Activated CD8-positive, alpha-beta memory T cell treated with anti-CD3 and anti-CD28 coated beads, Interleukin-2, amount 50 U/mL, for 1 hour (primary cell): ENCODE data around the gene VN1R5.

ENCODE experiments used
- DNase-seq: peaks from one replicate; pipeline ENCODE4 v3.0.0-alpha.2; 2020; ENCODE audit errors: extremely low read depth

The VN1R5 gene

DNA sequence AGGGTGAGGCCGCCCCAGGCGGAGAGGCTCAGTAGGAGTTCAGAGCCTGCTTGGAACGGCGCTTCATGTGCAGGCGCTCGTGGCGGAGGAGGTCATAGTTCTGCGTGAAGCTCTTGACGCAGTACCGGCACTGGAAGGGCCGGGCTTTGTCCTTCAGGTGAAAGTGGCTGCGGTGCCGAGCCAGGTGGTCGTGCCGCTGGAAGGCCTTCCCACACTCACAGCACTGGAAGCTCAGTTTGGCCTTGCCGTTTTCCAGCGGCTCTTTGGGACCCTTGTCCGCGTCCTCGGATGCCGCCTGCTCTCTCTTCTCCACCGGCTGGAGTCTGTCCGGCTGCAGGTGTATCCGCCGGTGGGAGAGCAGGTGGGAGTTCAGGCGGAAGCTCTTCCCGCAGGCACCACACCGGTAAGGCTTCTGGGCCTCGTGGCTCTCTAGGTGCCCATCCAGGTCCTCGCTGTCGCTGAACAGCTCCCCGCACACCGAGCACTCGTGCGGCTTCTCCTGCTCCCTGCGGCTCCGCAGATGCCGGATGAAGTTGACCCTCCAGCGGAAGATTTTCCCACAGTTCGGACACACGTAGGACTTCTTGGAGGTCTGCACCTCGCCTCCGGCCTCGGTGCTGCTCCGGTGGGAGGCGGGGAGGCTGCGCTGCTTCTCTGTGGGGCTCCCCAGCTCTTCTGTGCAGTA is 44.8 kb downstream of the VN1R5 start:
- DNase-seq = no peak

DNA sequence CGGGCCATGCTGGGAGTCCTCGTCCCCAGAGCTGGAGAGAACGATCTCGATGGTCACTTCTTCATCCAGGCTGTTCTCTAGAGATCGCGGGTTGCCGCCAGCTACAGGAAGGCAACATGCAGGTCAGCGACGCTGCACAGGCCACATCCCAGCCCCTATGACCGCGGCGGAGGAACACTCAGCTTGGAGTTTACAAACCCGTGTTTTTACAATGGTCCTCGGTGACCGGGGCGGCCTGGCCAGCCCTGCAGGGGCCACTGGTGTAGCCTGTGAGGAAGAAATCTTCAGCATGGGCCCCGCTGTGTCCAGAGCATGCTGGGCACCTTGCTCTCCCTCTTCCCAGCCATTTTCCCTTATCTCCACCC is 45.3 kb downstream of the VN1R5 start:
- DNase-seq = no peak

DNA sequence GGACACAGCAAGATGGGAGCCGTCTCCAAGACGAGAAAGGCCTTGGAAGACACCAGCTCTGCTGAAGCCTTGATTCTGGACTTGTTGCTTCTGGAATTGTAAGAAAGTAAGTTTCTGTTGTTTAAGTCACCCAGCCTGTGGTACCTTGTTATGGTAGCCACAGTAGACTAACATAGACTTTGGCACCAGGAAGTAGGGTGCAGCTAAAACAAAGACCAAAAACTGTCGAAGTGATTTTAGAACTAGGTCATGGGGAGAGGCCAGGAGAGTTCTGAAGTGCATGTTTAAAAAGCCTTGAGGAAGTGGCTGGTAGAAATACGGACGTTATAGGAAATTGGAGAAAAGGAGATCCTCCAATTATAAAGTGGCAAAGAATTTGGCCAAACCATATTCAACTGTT is 47.3 kb downstream of the VN1R5 start:
- no peak for DNase-seq

DNA sequence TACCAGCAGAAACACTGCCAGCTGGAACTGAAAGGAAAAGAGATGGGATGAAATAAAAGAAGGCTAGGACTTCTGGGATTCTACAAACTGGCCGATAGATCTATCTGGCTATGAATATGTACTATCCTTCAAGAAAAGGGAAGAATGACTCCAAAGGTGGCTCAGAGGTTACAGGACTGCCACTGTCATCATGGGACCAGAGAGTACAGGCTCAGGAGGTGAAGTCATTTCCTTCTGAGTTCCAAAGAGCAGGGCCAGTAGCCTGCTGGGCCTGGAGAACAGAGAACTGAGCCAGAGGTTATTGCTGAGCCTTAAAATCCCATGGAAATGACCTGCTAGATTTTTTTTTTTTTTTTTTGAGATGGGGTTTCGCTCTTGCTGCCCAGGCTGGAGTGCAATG is 48.2 kb downstream of the VN1R5 start:
- DNase-seq = no peak
